Hepatocyte (in vitro differentiated cells): ENCODE data around the gene RUNDC3A. TPM values are rescaled to one million over a fixed set of nuclear protein-coding genes. Genes with fewer than 3 reads are reported as not detected.

Experiments
- DNase-seq: peaks from one replicate; pipeline ENCODE4 v3.0.0-alpha.2; 2016; ENCODE audit warnings: low spot score
- H2AFZ ChIP-seq: fragments of 200-600 bp; sonication (generic); 2 replicates; pipeline ENCODE4 v1.6.0; 2016; ENCODE audit warnings: antibody characterized with exemption, mild to moderate bottlenecking
- H3K27ac ChIP-seq: fragments of 200-600 bp; sonication (generic); 2 replicates; pipeline ENCODE4 v1.5.1; 2016; ENCODE audit warnings: mild to moderate bottlenecking
- H3K27me3 ChIP-seq: fragments of 200-600 bp; sonication (generic); 2 replicates; pipeline ENCODE4 v1.6.1; 2016
- H3K36me3 ChIP-seq: fragments of 200-600 bp; sonication (generic); replicated peaks from 2 replicates; pipeline ENCODE4 v1.5.1; 2016; ENCODE audit warnings: low read depth; ENCODE audit not compliant: insufficient read depth
- H3K4me1 ChIP-seq: fragments of 200-600 bp; sonication (generic); 2 replicates; pipeline ENCODE4 v1.5.1; 2016; ENCODE audit warnings: mild to moderate bottlenecking, moderate library complexity; ENCODE audit not compliant: insufficient read depth
- H3K4me2 ChIP-seq: fragments of 200-600 bp; sonication (generic); 2 replicates; pipeline ENCODE4 v1.6.0; 2016
- H3K4me3 ChIP-seq: fragments of 200-600 bp; sonication (generic); 2 replicates; pipeline ENCODE4 v1.5.1; 2016; ENCODE audit warnings: mild to moderate bottlenecking
- H3K79me2 ChIP-seq: fragments of 200-600 bp; sonication (generic); 2 replicates; pipeline ENCODE4 v1.6.0; 2017; ENCODE audit warnings: mild to moderate bottlenecking
- H3K9me2 ChIP-seq: fragments of 200-600 bp; sonication (generic); replicated peaks from 2 replicates; pipeline ENCODE4 v1.6.0; 2017; ENCODE audit warnings: mild to moderate bottlenecking; ENCODE audit not compliant: insufficient read depth
- H3K9me3 ChIP-seq: fragments of 200-600 bp; sonication (generic); 2 replicates; pipeline ENCODE4 v1.5.1; 2016; ENCODE audit warnings: low read depth, mild to moderate bottlenecking
- H4K20me1 ChIP-seq: fragments of 200-600 bp; sonication (generic); 2 replicates; pipeline ENCODE4 v1.6.0; 2016; ENCODE audit warnings: mild to moderate bottlenecking; ENCODE audit not compliant: insufficient read depth, poor library complexity, severe bottlenecking
- EZH2 ChIP-seq: fragments of 200-600 bp; sonication (generic); IDR thresholded peaks from 2 replicates; pipeline ENCODE4 v1.6.1; 2016; ENCODE audit warnings: antibody characterized with exemption, mild to moderate bottlenecking, borderline replicate concordance
- EZH2phosphoT487 ChIP-seq: fragments of 200-600 bp; sonication (generic); IDR thresholded peaks from one replicate; pipeline ENCODE4 v1.6.1; 2018; ENCODE audit warnings: antibody characterized with exemption, mild to moderate bottlenecking, low read depth, moderate library complexity; ENCODE audit not compliant: unreplicated experiment, severe bottlenecking
- WGBS: methylation state at CpG from one replicate; pipeline ENCODE4 v1.1.6; 2016; ENCODE audit warnings: low lambda C conversion rate; ENCODE audit errors: missing lambda C conversion rate; 5-methylcytosine and 5-hydroxymethylcytosine counted together
- polyA plus RNA-seq: library from polyadenylated mRNA; unstranded; fragments of >200 nt; fragmentation: Nextera tagmentation; extraction: Ambion mirVana; gene quantifications from 2 replicates; pipeline ENCODE4 v1.2.1, GENCODE V29; 2016
- total RNA-seq: library from RNA; depleted of rRNA; stranded (reverse); fragments of >200 nt; gene quantifications from 2 replicates; pipeline ENCODE4 v1.2.3, GENCODE V29; 2014
- TF ChIP-seq, protein P1 (sequence below): fragments of 200-600 bp; sonication (generic); IDR thresholded peaks from 2 replicates; pipeline ENCODE4 v1.5.1; 2016; ENCODE audit warnings: antibody characterized with exemption, mild to moderate bottlenecking; ENCODE audit not compliant: poor library complexity

RUNDC3A gene
- total and polyA plus RNA-seq, 2 experiments from 2014 or later = 0.40 to 2.1 TPM

DNA sequence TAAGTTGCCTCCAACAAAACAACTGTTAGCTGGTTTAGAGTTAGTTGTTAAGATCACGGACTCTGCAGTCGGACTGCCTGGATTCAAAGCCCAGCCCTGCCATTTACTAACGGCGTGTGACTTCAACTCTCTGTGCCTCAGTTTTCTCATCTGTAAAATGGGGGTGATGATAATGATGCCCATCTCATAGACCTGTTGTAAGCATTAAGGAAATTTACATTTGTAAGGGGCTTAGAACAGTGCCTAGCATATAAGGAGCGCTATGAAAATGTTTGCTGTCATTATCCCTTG, 41.3 kb upstream of the RUNDC3A start:
- TF ChIP-seq, protein P1, sequence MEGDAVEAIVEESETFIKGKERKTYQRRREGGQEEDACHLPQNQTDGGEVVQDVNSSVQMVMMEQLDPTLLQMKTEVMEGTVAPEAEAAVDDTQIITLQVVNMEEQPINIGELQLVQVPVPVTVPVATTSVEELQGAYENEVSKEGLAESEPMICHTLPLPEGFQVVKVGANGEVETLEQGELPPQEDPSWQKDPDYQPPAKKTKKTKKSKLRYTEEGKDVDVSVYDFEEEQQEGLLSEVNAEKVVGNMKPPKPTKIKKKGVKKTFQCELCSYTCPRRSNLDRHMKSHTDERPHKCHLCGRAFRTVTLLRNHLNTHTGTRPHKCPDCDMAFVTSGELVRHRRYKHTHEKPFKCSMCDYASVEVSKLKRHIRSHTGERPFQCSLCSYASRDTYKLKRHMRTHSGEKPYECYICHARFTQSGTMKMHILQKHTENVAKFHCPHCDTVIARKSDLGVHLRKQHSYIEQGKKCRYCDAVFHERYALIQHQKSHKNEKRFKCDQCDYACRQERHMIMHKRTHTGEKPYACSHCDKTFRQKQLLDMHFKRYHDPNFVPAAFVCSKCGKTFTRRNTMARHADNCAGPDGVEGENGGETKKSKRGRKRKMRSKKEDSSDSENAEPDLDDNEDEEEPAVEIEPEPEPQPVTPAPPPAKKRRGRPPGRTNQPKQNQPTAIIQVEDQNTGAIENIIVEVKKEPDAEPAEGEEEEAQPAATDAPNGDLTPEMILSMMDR = no peak
- TF ChIP-seq EZH2 (no peak), EZH2phosphoT487 (no peak)

DNA sequence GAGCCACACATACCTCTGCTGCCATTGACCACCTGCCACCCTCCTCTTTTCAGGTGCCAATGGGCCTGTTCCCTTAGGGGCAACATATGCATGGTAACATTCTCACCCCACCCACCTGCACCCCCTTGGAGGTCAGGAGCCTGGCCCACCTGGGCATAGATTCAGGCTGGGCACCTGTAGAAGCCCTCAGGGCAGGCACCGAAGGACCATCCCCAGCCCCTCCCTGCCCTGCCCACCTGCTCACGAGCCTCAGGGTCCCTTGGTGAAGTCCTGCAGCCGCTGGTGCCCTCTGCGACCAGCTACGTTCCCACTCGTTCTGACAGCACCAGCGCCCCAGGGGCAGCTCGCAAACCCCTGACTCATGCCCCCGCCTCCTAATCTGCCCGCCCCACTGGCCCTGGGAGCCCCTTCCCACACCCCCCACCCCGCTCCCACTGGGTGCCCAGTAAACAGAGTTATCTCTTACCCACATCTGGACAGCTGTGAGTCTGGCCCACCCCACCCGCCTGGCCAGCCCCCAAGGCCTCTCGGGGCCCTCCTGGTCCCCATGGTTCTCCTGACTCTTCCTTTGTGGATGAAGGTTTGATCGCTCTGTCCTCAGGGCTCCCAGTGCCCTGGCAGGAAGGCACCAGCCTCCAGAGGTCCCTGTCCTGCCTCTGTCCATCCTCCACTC, 40.4 kb upstream of the RUNDC3A start, which contains the start of gene SLC4A1:
Gene SLC4A1, minus strand, starts transcription at position 318 of the 673 bp plus-strand sequence. CDS start 5,269 bp downstream, outside the sequence.
- H3K9me2 ChIP-seq = no peaks in the 10 kb centered on the region
- no peaks in the 10 kb centered on the region for H3K27me3 ChIP-seq
- no peak for DNase-seq
- no peaks in the 10 kb centered on the region for H4K20me1 ChIP-seq
- no peak within 1 kb of the TSS for H2AFZ ChIP-seq
- H3K4me3 ChIP-seq = no peak within 1 kb of the TSS
- H3K9me3 ChIP-seq = no peaks in the 10 kb centered on the region
- no peak within 1 kb of the TSS for H3K4me2 ChIP-seq
- no peaks in the 10 kb centered on the region for H3K36me3 ChIP-seq
- H3K79me2 ChIP-seq = no peaks in the 10 kb centered on the region
- H3K4me1 ChIP-seq = no peaks in the 10 kb centered on the region
- 72% methylated on average over 5 of the region's 14 CpGs for WGBS
- no peak within 1 kb of the TSS for H3K27ac ChIP-seq
- TF ChIP-seq, protein P1 = no peak
- no peak for TF ChIP-seq EZH2phosphoT487
- no peak for TF ChIP-seq EZH2

More for the DNA sequence above, 41.3 kb upstream of the RUNDC3A start:
- H3K9me2 ChIP-seq = no peaks in the 10 kb centered on the region
- 86% methylated on average over 5 of the region's 5 CpGs for WGBS
- no peak overlapping the region for H3K4me2 ChIP-seq
- H3K79me2 ChIP-seq = no peaks in the 10 kb centered on the region
- H3K9me3 ChIP-seq = no peaks in the 10 kb centered on the region
- no peak overlapping the region for H2AFZ ChIP-seq
- H3K27ac ChIP-seq = no peak overlapping the region
- no peaks in the 10 kb centered on the region for H4K20me1 ChIP-seq
- no peaks in the 10 kb centered on the region for H3K36me3 ChIP-seq
- H3K27me3 ChIP-seq = no peaks in the 10 kb centered on the region
- DNase-seq = no peak
- H3K4me3 ChIP-seq = no peak overlapping the region
- no peaks in the 10 kb centered on the region for H3K4me1 ChIP-seq

DNA sequence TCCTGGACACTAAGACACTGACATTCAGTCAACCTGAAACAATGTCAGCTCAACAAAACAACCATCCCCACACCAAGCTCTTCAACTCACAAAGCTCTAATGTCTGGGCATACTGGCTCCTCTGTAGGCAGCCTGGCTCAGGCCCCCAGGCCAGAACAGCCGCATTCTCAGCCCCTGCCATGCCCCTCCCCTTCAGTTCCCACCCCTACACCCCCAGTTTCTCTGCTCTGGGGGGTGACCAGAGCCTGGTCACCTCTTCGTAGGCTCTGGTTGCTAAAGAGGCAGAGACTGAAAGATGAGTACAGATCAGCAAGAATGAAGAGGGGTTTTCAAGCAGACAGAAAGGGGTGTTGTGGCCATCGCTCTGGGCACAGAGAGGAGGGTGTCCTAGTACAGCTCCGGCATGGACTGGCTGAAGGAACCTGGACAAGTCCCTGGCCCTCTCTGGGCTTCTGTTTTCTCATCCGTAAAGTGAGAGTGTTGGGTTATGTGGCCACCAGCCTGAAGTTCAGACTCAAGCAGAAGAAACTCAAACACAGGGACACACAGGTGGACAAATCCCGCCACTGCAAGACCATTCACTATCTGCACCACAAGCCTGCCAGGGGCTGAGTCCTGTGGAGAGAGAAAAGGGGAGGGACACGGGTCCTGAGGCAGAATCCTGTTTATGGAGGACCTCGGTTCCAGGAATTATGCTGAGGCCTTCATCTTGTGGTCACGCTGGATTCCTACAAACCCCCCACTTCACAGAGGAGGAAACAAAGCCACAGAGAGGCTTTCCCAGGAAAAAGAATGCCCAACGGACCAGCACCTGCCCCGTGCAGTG, 39.5 kb upstream of the RUNDC3A start:
- Histone ChIP-seq H3K9me3 (no peaks in the 10 kb centered on the region), H3K4me1 (no peaks in the 10 kb centered on the region), H3K79me2 (no peaks in the 10 kb centered on the region), H4K20me1 (no peaks in the 10 kb centered on the region), H3K36me3 (no peaks in the 10 kb centered on the region), H3K27me3 (no peaks in the 10 kb centered on the region), H3K27ac (no peak overlapping the region), H3K4me3 (no peak overlapping the region), H3K4me2 (no peak overlapping the region), H3K9me2 (no peaks in the 10 kb centered on the region), H2AFZ (no peak overlapping the region)
- DNase-seq = no peak
- no peak for TF ChIP-seq EZH2phosphoT487
- TF ChIP-seq EZH2 = no peak
- TF ChIP-seq, protein P1 = no peak
- WGBS = 86% methylated on average over 10 of the region's 11 CpGs
